Measurements from ENCODE around the gene PPP1R14C.

Gene PPP1R14C

DNA sequence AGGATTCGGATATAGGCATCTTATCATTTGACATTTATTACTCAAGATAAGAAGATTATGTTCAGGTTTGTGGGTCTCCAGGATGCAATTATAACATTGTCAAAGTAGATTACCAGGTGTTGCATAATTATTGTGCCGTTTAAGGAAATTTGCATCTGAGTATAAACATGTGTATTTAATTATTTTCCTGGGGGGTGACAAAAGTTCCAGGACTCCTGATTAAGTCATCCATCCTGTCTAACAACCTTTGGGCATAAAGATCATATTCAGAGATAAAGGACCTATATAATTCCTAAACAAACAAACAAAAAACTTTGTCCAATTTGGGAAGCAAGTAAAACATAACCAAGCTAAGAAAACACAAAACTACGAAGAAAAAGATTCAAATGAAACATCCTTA, 3.3 kb upstream of the PPP1R14C start:
- DNase-seq: no peak

- DNase-seq: no peak
Observed at GRCh38 chr6:150140236-150140969, 2.4 kb upstream of the PPP1R14C start.

DNA sequence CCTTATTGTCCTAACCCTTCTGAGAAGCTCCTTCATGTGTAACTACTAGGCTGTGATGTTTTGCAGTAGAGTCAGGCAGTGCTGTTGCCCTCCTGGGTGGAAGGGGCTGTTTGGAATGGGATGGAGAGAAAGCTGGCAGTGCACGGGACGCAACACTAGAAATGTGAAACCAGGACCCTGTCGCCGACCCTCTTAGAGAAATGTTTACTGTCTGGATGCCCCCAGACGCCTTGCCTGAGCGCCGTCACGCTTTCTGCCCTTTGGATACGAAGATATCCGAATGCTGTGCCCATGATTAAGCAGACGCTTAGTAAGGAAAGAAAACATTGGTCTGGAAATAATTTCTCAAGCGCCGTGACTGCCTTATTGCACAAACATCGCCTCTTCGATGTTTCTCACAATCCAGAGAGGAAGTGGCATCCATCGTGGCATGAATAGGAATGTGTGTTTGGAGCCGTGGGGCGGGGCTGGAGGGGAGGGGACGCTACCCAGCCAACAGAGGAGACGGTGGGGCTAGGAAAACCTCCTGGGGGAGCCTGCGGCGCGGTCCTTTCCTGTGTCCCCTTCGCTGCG, 661 bp upstream of the PPP1R14C start:
- DNase-seq: peak; percentile 68

GRCh38 chr6:150143516-150144293, 861 bp downstream of the PPP1R14C start:
- peak; percentile 50 for DNase-seq

GRCh38 chr6:150144294-150144868, 1.5 kb downstream of the PPP1R14C start:
- DNase-seq: no peak

DNA sequence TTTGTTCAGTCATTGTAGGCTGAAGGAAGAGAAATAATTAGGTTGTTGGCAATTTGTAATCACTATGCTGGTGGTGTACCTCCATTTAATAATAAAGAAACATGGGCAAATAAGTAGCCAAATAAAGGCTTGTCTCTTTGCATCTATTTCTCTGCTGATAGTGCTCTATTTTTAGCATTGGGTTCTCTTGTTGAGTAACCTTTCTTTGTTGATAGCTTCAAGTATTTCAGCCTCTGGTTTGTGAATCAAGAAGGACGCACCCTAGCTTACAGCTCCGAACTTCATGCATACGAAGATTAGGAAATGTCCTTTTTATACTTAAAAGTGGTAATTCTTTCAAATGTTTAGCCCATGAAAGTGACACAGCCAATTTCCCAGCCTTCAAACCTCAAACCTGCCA, 2.6 kb downstream of the PPP1R14C start:
- no peak for DNase-seq

DNA sequence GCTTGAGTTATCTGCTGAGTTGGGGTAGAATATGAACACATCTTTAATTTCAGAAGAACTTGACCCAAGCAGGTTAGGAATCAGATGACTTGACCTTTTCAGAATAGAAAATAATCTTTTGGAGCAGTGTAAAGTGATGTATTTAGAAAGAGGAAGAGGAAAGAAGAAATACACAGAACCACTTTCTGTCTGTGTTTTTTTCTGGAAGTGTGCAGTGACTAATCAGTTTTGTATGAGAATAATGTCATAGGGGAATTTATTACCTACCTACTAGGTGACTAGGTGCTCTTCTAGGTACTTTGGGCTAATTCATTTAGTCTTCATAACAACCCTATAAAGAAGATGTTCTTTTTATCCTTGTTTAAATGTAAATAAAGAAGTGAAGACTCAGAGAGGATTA, 3.0 kb downstream of the PPP1R14C start:
- no peak for DNase-seq

GRCh38 chr6:150146436-150146835, 3.6 kb downstream of the PPP1R14C start:
- DNase-seq: no peak

DNA sequence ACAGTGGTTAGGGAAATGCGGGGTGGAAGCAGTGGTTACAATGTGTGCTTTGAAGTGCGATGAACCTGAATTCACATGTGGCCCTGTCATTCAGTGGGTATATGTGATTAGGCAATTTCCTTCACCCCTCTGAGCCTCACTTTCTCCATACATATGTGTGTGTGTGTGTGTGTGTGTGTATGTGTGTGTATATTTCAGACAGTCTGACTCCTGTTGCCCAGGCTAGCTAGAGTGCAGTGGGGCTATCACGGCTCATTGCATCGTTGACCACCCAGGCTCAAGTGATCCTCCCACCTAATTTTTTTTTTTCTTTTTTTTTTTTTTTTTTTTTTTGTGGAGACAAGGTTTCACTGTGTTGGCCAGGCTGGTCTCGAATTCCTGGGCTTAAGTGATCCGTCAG, 6.3 kb downstream of the PPP1R14C start:
- no peak for DNase-seq

GRCh38 chr6:150150458-150150820, 7.6 kb downstream of the PPP1R14C start:
- DNase-seq: no peak

- no peak for DNase-seq
Observed at GRCh38 chr6:150150821-150151646, 8.2 kb downstream of the PPP1R14C start.

DNA sequence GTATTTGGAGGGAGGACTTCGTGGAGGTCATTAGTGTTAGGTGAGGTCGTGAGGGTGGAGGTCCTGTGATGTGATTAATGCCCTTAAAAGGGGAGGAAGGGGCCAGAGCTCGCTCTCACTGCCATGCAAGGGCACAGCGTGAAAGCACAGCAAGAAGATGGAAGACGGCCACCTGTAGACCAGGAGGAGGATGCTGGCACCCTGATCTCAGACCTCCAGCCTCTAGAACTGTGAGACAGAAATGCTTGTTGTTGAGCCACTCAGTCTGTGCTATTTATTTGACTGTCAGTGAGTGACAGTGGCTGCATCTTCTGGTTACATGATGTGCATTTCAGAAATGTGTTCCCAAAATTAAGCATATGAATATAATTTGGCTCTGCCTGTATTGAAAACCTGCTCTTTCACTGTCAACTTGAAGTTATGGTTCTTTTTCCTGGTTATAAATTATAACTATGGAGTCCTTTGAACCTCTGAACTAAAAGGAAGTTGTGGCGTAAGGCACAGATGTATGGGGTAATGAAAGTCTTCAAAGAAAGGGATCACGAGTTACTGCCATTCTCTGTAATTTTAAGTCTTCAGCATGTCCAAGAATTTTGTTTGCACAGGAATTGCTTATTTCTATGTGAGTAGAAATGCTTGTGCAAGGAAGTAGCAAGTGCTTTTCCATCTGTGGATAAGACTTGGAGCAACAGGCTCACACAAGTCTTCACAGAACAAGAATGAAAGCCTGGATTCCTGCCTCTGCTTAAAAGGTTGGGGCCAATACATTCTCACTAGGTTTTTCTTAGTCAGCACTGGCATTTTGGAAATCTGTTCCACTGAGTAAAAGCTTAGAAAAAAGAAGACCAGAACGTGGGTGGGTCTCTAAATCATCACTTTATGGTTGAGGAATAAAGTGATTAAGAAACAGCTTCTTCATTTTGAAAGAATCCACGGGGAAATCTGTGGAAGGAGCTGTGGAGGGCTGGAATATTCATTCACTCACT, 10.3 kb downstream of the PPP1R14C start:
- no peak for DNase-seq

GRCh38 chr6:150153905-150154492, 11.2 kb downstream of the PPP1R14C start:
- DNase-seq: no peak

- no peak for DNase-seq
Observed at GRCh38 chr6:150156460-150156859, 13.6 kb downstream of the PPP1R14C start.

- no peak for DNase-seq
Observed at GRCh38 chr6:150157081-150157480, 14.2 kb downstream of the PPP1R14C start.

GRCh38 chr6:150159757-150160156, 16.9 kb downstream of the PPP1R14C start:
- DNase-seq: no peak

DNA sequence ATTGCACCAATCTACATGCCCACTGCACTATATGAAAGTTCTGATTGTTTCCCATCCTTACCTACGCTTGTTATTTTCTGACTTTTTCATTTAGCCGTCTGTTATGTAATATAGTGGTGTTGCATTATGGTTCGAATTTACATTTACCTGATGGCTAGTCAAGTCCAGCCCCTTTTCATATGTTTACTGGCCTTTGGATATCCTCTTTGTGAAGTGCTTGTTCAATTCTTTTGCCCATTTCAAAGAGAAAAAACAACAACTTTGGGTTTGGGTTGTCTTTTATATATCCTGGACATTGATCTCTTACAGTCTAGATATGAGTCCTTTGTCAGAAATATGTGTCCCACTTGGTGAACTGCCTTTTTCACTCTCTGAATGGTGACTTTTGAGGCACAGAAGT, 21.1 kb downstream of the PPP1R14C start:
- DNase-seq: no peak

- no peak for DNase-seq
Observed at GRCh38 chr6:150165020-150165702, 22.3 kb downstream of the PPP1R14C start.

- DNase-seq: no peak
Observed at GRCh38 chr6:150167479-150167873, 24.6 kb downstream of the PPP1R14C start.

DNA sequence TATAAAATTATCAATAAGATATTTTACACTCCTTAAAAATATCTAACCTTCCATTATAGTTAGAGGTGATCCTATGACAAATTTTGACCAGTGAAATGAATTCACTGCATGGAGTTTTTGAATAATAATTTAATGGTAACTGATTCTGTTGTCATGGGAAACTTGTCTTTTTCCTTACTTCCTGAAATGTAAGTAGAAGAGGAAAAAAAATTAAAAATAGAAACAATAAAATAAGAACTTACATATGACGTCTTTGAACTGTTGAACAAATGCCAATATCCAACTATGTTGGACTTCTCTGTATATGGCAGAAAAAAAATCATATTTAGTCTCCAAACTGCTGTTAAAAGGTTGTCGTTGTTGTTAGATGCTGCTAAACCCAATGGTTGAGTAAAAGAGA, 26.3 kb downstream of the PPP1R14C start:
- DNase-seq: no peak

GRCh38 chr6:150169609-150170008, 26.8 kb downstream of the PPP1R14C start:
- no peak for DNase-seq
